ENCODE data around the gene ALOX5AP. TPM values are rescaled to one million over a fixed set of nuclear protein-coding genes. Genes with fewer than 3 reads are reported as not detected.

The ALOX5AP gene
- total and polyA plus RNA-seq, 9 of the 15 experiments (the other 6 are each of a cell fraction or from before 2014, with no cell fraction given) = 0.31 TPM; not detected in 8

GRCh38 chr13:30757026-30757742 is 21.8 kb downstream of the ALOX5AP start (continued):
- TF ChIP-seq, protein P1, sequence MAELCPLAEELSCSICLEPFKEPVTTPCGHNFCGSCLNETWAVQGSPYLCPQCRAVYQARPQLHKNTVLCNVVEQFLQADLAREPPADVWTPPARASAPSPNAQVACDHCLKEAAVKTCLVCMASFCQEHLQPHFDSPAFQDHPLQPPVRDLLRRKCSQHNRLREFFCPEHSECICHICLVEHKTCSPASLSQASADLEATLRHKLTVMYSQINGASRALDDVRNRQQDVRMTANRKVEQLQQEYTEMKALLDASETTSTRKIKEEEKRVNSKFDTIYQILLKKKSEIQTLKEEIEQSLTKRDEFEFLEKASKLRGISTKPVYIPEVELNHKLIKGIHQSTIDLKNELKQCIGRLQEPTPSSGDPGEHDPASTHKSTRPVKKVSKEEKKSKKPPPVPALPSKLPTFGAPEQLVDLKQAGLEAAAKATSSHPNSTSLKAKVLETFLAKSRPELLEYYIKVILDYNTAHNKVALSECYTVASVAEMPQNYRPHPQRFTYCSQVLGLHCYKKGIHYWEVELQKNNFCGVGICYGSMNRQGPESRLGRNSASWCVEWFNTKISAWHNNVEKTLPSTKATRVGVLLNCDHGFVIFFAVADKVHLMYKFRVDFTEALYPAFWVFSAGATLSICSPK (IDR thresholded peaks at IDR 0.05; ENCODE audit: borderline replicate concordance) = no peak
- TF ChIP-seq, protein P2, sequence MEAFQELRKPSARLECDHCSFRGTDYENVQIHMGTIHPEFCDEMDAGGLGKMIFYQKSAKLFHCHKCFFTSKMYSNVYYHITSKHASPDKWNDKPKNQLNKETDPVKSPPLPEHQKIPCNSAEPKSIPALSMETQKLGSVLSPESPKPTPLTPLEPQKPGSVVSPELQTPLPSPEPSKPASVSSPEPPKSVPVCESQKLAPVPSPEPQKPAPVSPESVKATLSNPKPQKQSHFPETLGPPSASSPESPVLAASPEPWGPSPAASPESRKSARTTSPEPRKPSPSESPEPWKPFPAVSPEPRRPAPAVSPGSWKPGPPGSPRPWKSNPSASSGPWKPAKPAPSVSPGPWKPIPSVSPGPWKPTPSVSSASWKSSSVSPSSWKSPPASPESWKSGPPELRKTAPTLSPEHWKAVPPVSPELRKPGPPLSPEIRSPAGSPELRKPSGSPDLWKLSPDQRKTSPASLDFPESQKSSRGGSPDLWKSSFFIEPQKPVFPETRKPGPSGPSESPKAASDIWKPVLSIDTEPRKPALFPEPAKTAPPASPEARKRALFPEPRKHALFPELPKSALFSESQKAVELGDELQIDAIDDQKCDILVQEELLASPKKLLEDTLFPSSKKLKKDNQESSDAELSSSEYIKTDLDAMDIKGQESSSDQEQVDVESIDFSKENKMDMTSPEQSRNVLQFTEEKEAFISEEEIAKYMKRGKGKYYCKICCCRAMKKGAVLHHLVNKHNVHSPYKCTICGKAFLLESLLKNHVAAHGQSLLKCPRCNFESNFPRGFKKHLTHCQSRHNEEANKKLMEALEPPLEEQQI (IDR thresholded peaks at IDR 0.05) = no peak

DNA sequence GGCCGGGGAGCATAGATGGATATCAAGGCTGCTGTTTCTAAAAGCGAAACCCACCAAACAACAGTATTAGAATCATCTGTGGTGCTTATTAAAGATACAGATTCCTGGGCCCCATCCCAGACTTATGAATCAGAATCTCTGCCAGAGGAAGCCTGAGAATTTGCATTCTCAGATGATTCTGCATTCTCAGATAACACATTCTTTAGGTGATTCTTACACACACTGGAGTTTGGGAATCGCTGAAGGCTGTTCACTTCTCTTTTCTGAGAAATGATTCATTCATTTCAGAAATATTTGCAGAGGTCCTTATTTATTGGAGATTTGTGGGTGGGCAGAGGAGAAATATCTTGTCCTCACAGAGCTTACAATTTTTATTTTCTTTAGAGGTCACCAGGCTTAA is 24.4 kb downstream of the ALOX5AP start:
- H3K9me1 ChIP-seq (ENCODE audit: control insufficient read depth, insufficient read depth, low read length) = no peaks in the 10 kb centered on the region
- no peaks in the 10 kb centered on the region; the same call in 1 of the 2 replicates for H4K20me1 ChIP-seq (replicated peaks; ENCODE audit: control insufficient read depth, insufficient read depth, low read length)
- CTCF ChIA-PET (ENCODE audit: low intra/inter-chr PET ratio) = no interaction called here
- BruUV-seq (replicated peaks) = no TSS peak
- WGBS (ENCODE audit: insufficient coverage, low coverage, missing lambda C conversion rate) = 0% methylated on average over 3 of the region's 3 CpGs
- in situ Hi-C loops (cut with MboI) = no loop called here
- H3K4me2 ChIP-seq (ENCODE audit: insufficient read depth, low read length) = no peak overlapping the region
- H3K79me2 ChIP-seq (ENCODE audit: control insufficient read depth, insufficient read depth, low read length) = no peaks in the 10 kb centered on the region
- intact Hi-C loops (cut with micrococcal nuclease) = no loop called here
- H3K36me3 ChIP-seq (ENCODE audit: control insufficient read depth, insufficient read depth, low read length) = no peaks in the 10 kb centered on the region
- H3K9me3 ChIP-seq (replicated peaks; ENCODE audit: control insufficient read depth, insufficient read depth, low read depth, low read length) = no peaks in the 10 kb centered on the region
- no peak for TF ChIP-seq PRPF4 (IDR thresholded peaks at IDR 0.05; ENCODE audit: insufficient read depth, low read depth, low read length, poor library complexity, severe bottlenecking)
- TF ChIP-seq SAFB2 (IDR thresholded peaks at IDR 0.05; ENCODE audit: borderline replicate concordance, low read depth, low read length, severe bottlenecking) = no peak
- no peaks in the 10 kb centered on the region for H3K4me1 ChIP-seq (replicated peaks in 1 of 2; ENCODE audit: control insufficient read depth in 2 of 2, insufficient read depth in 2 of 2, low read length in 2 of 2)
- no peak overlapping the region for H3K27ac ChIP-seq (ENCODE audit: extremely low read depth, low read depth, low read length)
- DNase-seq (ENCODE audit: extremely low read depth in 1 of 4, low spot score in 3 of 4) (no peak), FAIRE-seq (no peak), ATAC-seq (no peak)
- no peak overlapping the region for H3K4me3 ChIP-seq
- POLR2A ChIA-PET = no interaction called here
- H3K9ac ChIP-seq (ENCODE audit: insufficient read depth in 1 of 2, low read depth in 2 of 2, low read length in 2 of 2) = no peak overlapping the region
- peaks cover 0 to 10% of the 10 kb centered on the region in 2 experiments; a peak in 4 of 5 replicates for H3K27me3 ChIP-seq (ENCODE audit: control insufficient read depth in 2 of 2, insufficient read depth in 2 of 2, low read length in 2 of 2)
- no peak overlapping the region for H2AFZ ChIP-seq (ENCODE audit: low read depth, low read length)

Data from K562 (cell line).